Kidney (tissue), 14 donors: Measurements from ENCODE around the gene DEK. TPM values are rescaled to one million over a fixed set of nuclear protein-coding genes. Genes with fewer than 3 reads are reported as not detected.

Experiments used
- DNase-seq, 5 donors: peaks; one replicate each; pipeline ENCODE4 v3.0.0-alpha.2; 2013 to 2020
- FAIRE-seq: peaks from 2 replicates; lab custom pipeline; 2012; peaks lifted over from hg19 to GRCh38; lab: Jason Lieb, UNC
- H3K27ac ChIP-seq, 2 donors: one replicate each; pipeline ENCODE4 v1.7.0; 2013; ENCODE audit warnings: low read depth in 2 of 2, low read length in 2 of 2, inconsistent platforms in 1 of 2
- H3K27me3 ChIP-seq: one replicate; pipeline ENCODE4 v1.7.1; 2013; ENCODE audit warnings: low read length, inconsistent platforms; ENCODE audit not compliant: control insufficient read depth, insufficient read depth
- H3K36me3 ChIP-seq, 3 donors: one replicate each; pipeline versions ENCODE4 v1.7.0 to v1.7.1; 2013; ENCODE audit warnings: low read length in 3 of 3, control low read depth in 1 of 3, inconsistent platforms in 1 of 3; ENCODE audit not compliant: insufficient read depth in 3 of 3, control insufficient read depth in 2 of 3
- H3K4me1 ChIP-seq, 3 donors: one replicate each; pipeline versions ENCODE4 v1.7.0 to v1.7.1; 2013; ENCODE audit warnings: low read length in 3 of 3, inconsistent platforms in 1 of 3, low read depth in 1 of 3; ENCODE audit not compliant: control insufficient read depth in 2 of 3, insufficient read depth in 2 of 3
- H3K4me3 ChIP-seq, 3 donors: one replicate each; pipeline versions ENCODE4 v1.7.0 to v1.8.1; 2013; ENCODE audit warnings: low read length in 3 of 3, control low read depth in 1 of 3, inconsistent platforms in 1 of 3
- H3K9ac ChIP-seq, 3 donors: one replicate each; pipeline versions ENCODE4 v1.7.0 to v1.7.1; 2013; ENCODE audit warnings: low read length in 3 of 3, control low read depth in 1 of 3, inconsistent platforms in 1 of 3
- H3K9me3 ChIP-seq, 3 donors: one replicate each; pipeline versions ENCODE4 v1.7.0 to v1.7.1; 2013; ENCODE audit warnings: low read length in 3 of 3, control low read depth in 1 of 3, inconsistent platforms in 1 of 3; ENCODE audit not compliant: control insufficient read depth in 2 of 3, insufficient read depth in 1 of 3
- intact Hi-C: fragments of 100-400 bp; cut with DNase I; formaldehyde crosslinking; loops from one replicate; pipeline ENCODE4 v1.11.1; 2022
- polyA plus RNA-seq: library from polyadenylated mRNA; stranded (reverse); fragments of 350-450 nt; fragmentation: Illumina TruSeq; extraction: RNeasy Lipid Tissue Mini Kit (QIAGEN cat#74804); gene quantifications from one replicate; pipeline ENCODE4 v1.2.3, GENCODE V29; 2014; ENCODE audit warnings: low read depth, low replicate concordance; ENCODE audit not compliant: insufficient read depth
- total RNA-seq: library from RNA; stranded (reverse); fragmentation: NEBNext Ultra II Directional; extraction: Animal tissue kit (Norgen Biotek cat#: 25700); gene quantifications from one replicate; pipeline ENCODE4 v1.2.1, GENCODE V29; 2021
- TF ChIP-seq, protein P1 (sequence below): IDR thresholded peaks from 3 replicates; pipeline ENCODE4 v1.5.1; 2012; ENCODE audit warnings: mild to moderate bottlenecking, moderate library complexity, borderline replicate concordance; ENCODE audit not compliant: insufficient read depth; ENCODE audit errors: extremely low read depth
- donor health status: control.
- donor health status: control.
- donor health status: control.
- donor health status: control.
- donor health status: control.
- donor health status: DM: yes; HTN: yes; CAD: no.
- donor health status: Normal renal cell carcinoma (clear cell type).

The DEK gene
- total and polyA plus RNA-seq, 2 donors from 2014 or later: 23.7 to 67.2 TPM

DNA sequence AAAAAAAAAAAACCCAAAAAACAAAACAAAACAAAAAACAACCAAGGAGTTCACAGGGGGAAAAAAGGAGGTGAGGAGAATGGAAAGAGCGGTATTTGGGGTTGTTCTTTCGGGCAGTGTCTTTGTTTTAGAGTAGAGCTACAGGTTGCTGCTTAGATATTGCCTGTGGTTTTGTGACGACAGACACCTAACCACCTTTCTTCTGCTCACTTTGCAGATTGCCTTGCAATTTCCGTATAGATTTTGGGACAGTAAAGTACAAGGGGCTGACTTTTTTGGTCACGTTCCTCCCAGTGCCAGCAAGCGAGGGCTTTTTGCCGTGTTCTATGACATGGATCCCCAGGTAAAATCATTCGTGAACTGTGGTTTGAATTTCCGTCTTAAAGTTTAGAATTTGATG is 50.9 kb downstream of the DEK start:
- DNase-seq (no peak), FAIRE-seq (no peak)
- Histone ChIP-seq H3K4me3 (no peak overlapping the region), H3K27ac (no peak overlapping the region), H3K9me3 (no peaks in the 10 kb centered on the region), H3K9ac (no peak overlapping the region), H3K27me3 (no peaks in the 10 kb centered on the region), H3K4me1 (no peaks in the 10 kb centered on the region), H3K36me3 (peaks cover 0 to 25% (median 5%) of the 10 kb centered on the region in 3 donors)
- intact Hi-C loops: no loop called here
- TF ChIP-seq, protein P1, sequence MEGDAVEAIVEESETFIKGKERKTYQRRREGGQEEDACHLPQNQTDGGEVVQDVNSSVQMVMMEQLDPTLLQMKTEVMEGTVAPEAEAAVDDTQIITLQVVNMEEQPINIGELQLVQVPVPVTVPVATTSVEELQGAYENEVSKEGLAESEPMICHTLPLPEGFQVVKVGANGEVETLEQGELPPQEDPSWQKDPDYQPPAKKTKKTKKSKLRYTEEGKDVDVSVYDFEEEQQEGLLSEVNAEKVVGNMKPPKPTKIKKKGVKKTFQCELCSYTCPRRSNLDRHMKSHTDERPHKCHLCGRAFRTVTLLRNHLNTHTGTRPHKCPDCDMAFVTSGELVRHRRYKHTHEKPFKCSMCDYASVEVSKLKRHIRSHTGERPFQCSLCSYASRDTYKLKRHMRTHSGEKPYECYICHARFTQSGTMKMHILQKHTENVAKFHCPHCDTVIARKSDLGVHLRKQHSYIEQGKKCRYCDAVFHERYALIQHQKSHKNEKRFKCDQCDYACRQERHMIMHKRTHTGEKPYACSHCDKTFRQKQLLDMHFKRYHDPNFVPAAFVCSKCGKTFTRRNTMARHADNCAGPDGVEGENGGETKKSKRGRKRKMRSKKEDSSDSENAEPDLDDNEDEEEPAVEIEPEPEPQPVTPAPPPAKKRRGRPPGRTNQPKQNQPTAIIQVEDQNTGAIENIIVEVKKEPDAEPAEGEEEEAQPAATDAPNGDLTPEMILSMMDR: no peak

DNA sequence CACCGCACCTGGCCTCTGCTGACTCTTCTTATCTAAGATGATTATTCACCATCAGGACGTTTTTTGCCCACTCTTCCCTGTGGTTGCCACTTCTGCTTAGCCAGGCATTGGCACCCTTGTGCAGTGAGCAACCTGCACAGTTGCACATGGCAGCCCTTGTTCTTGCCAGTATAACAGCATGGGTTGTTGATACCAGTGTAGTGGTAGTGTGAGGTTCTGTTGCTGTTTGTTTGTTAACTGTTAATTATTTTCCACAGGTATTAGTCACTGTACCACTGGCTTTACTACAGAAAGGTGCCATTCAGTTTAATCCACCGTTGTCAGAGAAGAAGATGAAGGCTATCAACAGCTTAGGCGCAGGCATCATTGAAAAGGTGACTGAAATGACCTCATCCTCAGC is 52.1 kb downstream of the DEK start:
- intact Hi-C loops: no loop called here
- no peak overlapping the region for H3K27ac ChIP-seq

DNA sequence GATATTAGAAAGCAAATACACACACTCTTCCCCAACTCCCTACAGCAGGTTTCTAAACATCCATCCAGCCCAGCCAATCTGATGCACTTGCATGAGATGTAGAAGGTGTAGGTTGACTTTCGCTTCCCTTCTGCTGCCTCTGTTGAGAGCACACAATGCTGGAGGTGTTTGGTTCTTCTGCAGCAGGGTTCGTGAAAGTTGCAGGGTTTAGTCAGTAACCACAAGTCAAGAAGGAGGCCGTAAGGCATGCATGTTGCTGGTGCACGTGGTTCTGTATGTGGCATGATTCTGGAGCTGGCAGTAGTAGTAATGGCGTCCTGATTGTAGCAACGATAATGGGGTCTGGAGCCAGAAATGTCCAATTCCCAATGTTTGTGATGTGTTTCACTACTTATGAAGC is 53.0 kb downstream of the DEK start:
- Histone ChIP-seq H3K9ac (no peak overlapping the region), H3K4me3 (no peak overlapping the region), H3K27me3 (no peaks in the 10 kb centered on the region), H3K4me1 (no peaks in the 10 kb centered on the region), H3K27ac (no peak overlapping the region), H3K36me3 (peaks cover 0 to 17% (median 3%) of the 10 kb centered on the region in 3 donors), H3K9me3 (no peaks in the 10 kb centered on the region)
- intact Hi-C loops: no loop called here
- TF ChIP-seq, protein P1: no peak
- DNase-seq (no peak), FAIRE-seq (no peak)

More for the DNA sequence above, 52.1 kb downstream of the DEK start:
- TF ChIP-seq, protein P1: no peak
- H3K36me3 ChIP-seq: peaks cover 3 to 17% (median 3%) of the 10 kb centered on the region in 3 donors
- no peaks in the 10 kb centered on the region for H3K9me3 ChIP-seq
- DNase-seq: no peak
- H3K4me3 ChIP-seq: no peak overlapping the region
- no peak overlapping the region for H3K9ac ChIP-seq
- no peaks in the 10 kb centered on the region for H3K4me1 ChIP-seq
- H3K27me3 ChIP-seq: no peaks in the 10 kb centered on the region
- FAIRE-seq: no peak

DNA sequence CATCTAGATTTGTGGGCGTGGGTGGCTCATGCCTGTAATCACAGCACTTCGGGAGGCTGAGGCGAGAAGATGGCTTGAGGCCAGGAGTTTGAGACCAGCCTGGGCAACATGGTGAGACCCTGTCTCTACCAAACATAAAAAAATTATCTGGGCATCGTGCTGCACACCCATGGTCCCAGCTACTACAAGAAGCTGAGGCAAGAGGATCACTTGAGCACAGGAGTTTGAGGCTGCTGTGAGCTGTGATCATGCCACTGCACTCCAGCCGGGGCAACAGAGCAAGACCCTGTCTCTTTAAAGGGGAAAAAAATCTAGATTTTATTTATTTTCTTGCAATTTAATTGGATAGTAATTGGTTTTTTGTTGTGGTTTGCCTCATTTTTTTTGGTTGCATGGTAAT is 53.6 kb downstream of the DEK start:
- FAIRE-seq (no peak), DNase-seq (no peak)
- Histone ChIP-seq H3K4me3 (no peak overlapping the region), H3K27ac (no peak overlapping the region), H3K9ac (no peak overlapping the region), H3K9me3 (no peaks in the 10 kb centered on the region), H3K4me1 (no peaks in the 10 kb centered on the region), H3K36me3 (peaks cover 0 to 17% (median 3%) of the 10 kb centered on the region in 3 donors), H3K27me3 (no peaks in the 10 kb centered on the region)
- intact Hi-C loops: no loop called here
- TF ChIP-seq, protein P1: no peak
